ENCODE results near the gene C2CD4C.
"Not testable (repeated sequence)": the region's sequence is repeated elsewhere in the genome, so short reads cannot be mapped to it uniquely, and the experiment has no call there.

The C2CD4C gene

GRCh38 chr19:412356-413355 lies 3.7 kb upstream of the C2CD4C start:
- no peak for DNase-seq

- DNase-seq = no peak
Measured at GRCh38 chr19:411723-412355, 2.9 kb upstream of the C2CD4C start.

- not testable (repeated sequence) for DNase-seq
Measured at GRCh38 chr19:411121-411722, 2.3 kb upstream of the C2CD4C start.

- no peak for DNase-seq
Measured at GRCh38 chr19:410243-410781, 1.4 kb upstream of the C2CD4C start.

GRCh38 chr19:409516-410242 lies 732 bp upstream of the C2CD4C start:
- no peak for DNase-seq

- DNase-seq = no peak
Measured at GRCh38 chr19:408441-408901, 476 bp downstream of the C2CD4C start.

- no peak for DNase-seq
Measured at GRCh38 chr19:407511-408440, 1.2 kb downstream of the C2CD4C start.

GRCh38 chr19:406971-407510 lies 1.9 kb downstream of the C2CD4C start:
- DNase-seq = no peak

- DNase-seq = no peak
Measured at GRCh38 chr19:406135-406781, 2.7 kb downstream of the C2CD4C start.

GRCh38 chr19:405121-405965 lies 3.6 kb downstream of the C2CD4C start:
- DNase-seq = no peak

- DNase-seq = no peak
Measured at GRCh38 chr19:403221-404027, 5.5 kb downstream of the C2CD4C start.

- no peak for DNase-seq
Measured at GRCh38 chr19:402786-403185, 6.2 kb downstream of the C2CD4C start.

- DNase-seq = no peak
Measured at GRCh38 chr19:401866-402511, 7.0 kb downstream of the C2CD4C start.

- no peak for DNase-seq
Measured at GRCh38 chr19:400976-401865, 7.7 kb downstream of the C2CD4C start.

- DNase-seq = no peak
Measured at GRCh38 chr19:399370-399769, 9.6 kb downstream of the C2CD4C start.

GRCh38 chr19:398719-399118 lies 10.2 kb downstream of the C2CD4C start:
- DNase-seq = no peak

All from activated CD4-positive, alpha-beta T cell treated with anti-CD3 and anti-CD28 coated beads, Interleukin-2, Interleukin-6, amounts not matched to agents 100 ng/mL and 50 ng/mL, durations not matched to agents 16 hours and 8 hours (primary cell).